HG02852 (cell line): ENCODE data around the gene MFN1.

Source experiments
- ATAC-seq: cut with Tn5 transposase; IDR thresholded peaks from one replicate; pipeline ENCODE4 v1.9.1; 2021; ENCODE audit warnings: mild to moderate bottlenecking, moderate library complexity; ENCODE audit not compliant: unreplicated experiment

MFN1 gene

DNA sequence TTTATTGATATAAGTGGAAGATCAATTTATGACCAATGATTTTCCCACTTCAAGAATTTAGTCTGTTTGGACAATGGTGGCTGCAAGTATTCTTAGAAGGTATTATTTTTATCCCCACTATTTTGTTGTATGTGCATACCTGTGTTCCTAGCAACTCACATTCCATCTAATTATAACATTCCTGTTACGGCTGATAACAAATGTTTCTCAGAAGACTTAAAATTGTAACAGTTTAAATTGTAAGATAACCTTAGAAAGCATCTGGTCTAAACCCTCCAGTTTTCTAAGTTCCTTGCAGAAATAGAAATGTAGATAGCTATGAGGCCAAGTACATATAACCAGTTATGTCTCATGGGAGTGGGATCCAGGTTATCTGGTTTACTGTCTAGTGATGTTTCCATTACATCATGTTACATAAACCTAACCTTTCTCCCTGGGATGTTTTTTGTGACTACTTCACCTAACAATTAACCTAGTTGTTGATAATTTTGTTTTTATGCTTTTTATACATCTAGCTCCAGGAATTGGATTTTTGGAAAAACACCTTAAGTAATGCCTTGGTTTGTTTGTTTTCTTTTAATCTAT is 11.1 kb upstream of the MFN1 start:
- ATAC-seq, result no peak

GRCh38 chr3:179348325-179349013 is 960 bp downstream of the MFN1 start:
- ATAC-seq, result peak; percentile 61

- no peak for ATAC-seq
Measured at GRCh38 chr3:179355996-179356395, 8.5 kb downstream of the MFN1 start.

GRCh38 chr3:179363332-179363731 is 15.8 kb downstream of the MFN1 start:
- no peak for ATAC-seq

DNA sequence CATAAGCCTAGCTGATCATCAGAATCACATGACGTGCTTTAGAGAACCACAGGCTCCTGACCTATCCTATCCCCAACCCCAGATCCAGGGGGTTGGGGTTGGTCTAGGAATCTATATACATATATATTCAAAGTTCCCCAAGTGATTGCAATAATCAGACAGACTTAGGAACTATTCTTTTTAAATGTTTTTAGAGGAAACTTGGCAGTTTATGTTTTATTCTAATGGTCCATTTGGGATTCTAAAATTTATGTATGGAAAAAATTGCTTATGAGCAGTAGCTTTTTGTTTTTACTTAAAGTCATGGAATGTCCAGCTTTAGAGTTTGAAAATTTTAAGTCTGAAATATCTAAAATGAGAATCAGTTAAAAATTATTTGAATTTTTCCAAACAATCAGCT is 22.1 kb downstream of the MFN1 start:
- no peak for ATAC-seq

- ATAC-seq, result no peak
Measured at GRCh38 chr3:179373938-179374337, 26.4 kb downstream of the MFN1 start.

DNA sequence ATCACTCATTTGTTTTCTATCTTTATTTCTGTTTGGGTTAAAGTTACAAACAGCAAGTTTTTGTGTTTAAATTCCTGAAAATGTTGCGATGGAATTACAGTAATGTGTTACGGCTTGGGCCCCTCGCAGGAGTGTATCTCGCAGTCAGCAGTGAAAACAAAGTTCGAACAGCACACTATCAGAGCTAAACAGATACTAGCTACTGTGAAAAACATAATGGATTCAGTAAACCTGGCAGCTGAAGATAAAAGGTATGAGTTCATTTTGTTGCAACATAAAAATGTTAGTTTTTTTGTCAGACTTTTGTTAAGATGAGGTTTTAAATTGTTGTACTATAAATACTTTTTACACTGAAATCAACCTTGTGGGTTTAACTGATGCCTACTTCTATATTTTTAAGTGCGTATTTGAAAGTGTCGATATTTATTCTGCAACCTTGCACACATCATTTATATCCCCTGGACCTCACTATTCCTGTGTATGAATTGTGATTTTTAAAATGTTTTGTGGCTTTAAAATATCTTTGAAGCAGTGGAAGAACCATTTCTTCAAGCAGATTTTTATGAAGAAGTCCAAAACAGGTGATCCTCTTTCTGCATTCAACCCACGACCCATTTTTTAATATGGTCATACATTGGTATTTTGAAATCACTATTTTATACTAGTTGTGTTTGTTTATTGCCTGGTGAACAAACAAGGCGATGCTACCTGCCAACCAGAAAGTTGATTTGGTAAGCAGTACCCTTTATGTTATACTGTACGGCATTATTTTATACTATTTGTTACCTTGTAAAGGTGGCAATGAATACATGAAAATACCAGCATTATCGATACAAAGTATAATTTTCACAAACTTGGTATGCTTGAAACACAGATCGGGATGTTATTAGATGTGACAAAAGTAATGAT is 27.8 kb downstream of the MFN1 start:
- no peak for ATAC-seq

DNA sequence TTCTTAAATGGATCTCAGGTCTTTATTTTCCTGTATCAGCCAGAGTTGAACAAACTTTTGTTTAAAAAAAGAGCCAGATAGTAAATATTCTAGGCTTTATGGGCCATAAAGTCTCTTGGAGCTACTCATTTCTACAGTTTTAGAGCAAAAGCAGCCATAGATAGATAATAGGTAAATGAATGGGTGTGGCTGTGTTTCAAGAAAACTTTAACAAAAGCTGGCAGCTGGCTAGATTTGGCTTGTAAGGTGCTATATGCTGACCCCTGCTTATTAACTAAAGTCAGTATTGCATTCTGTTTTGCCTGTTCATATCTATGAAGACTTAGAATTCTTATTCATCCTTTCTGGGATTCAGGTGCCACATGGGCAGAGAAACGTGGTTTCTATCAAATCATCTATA is 29.0 kb downstream of the MFN1 start:
- ATAC-seq, result no peak

- ATAC-seq, result peak; percentile 50
Measured at GRCh38 chr3:179391906-179392305, 44.4 kb downstream of the MFN1 start.

GRCh38 chr3:179398574-179399231 is 51.2 kb downstream of the MFN1 start:
- no peak for ATAC-seq

DNA sequence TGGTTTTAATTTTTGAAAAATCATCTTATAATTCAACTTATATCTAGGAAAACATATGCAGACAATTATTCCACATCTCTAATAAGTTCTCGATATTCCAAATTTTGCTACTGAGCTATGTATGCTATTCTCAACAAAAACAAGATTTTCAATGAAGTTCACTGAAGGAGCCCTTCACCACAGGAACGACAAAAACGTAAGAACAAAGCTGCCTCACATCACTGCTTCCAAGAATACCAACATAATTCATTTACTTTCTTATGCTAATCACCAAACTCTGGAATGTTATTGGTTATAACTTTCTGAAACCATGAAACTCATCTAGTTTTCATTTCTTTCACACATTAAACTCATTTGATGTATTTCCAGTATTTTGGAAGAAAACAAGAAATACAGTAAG is 54.1 kb downstream of the MFN1 start:
- ATAC-seq, result no peak

- ATAC-seq, result no peak
Measured at GRCh38 chr3:179402963-179403362, 55.5 kb downstream of the MFN1 start.

DNA sequence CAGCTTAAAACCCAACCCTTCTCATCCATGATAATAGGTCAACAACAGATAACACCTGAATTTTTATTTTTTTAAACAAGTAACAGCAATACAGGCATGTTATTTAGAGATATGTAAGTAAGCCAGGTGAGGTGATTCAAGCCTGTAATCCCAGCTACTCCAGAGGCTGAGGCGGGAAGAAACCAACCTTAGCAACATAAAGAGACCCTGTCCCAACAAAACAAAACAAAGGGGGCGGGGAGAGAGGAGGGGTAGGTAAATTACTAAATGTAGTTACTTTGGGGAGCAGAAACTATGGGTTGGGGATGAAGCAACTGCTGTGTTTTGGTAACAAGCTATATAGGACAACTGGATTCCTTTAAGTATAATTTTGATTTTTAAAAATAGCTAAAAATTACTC is 56.8 kb downstream of the MFN1 start:
- ATAC-seq, result no peak

GRCh38 chr3:179410331-179410730 is 62.8 kb downstream of the MFN1 start:
- ATAC-seq, result no peak

DNA sequence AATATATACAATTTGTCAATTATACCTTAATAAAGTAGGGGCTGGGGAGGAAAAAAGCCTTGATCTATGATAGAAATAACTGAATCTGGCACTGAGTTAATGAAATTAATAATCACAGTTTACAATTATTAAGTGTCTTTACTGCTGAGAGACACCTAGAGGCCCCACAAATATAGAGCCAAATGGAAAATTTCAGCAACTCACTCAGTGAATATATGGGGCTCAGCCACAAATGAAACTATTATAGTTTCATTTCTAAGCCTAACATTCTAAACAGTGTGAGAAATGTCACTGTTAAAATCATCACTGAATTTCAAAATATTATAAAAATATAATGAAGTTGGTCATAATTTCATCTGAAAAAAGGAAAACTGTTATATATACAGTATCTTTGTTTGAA is 63.5 kb downstream of the MFN1 start:
- ATAC-seq, result no peak

DNA sequence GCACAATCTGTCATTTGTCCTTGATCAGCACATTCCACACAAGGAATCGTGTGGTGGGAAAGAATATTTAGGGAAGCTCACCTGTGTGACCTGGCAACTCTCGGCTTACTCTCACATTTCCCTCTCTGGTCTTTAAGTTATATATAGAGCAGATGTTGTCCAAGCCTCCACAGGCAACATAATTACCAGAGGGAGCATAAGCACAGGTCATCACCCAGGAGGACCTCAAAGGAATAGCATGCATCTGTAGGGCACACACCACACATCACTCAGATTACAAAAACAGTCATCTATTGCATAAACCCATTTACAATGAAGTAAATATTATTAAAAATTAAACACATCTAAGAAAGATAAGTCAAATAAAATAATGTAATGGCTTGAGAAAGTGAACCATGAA is 67.3 kb downstream of the MFN1 start:
- no peak for ATAC-seq

DNA sequence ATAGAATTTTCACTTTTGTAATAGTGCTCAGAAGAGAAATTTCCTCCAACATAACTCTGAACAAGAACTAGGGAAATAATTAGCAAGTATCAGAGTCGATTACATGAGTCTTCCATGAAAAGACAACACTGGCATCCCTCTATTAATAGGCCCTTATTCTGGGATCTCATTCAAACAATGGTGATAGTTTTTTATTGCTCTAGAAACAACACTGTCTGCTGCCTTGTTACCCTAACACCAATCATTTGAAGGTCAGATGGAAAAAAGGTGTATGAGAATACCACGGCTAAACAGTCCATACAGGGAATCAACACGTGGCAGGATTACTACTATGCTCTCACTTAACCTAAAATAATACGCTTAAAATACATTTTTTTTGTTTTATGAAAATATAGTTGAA is 67.9 kb downstream of the MFN1 start:
- no peak for ATAC-seq

DNA sequence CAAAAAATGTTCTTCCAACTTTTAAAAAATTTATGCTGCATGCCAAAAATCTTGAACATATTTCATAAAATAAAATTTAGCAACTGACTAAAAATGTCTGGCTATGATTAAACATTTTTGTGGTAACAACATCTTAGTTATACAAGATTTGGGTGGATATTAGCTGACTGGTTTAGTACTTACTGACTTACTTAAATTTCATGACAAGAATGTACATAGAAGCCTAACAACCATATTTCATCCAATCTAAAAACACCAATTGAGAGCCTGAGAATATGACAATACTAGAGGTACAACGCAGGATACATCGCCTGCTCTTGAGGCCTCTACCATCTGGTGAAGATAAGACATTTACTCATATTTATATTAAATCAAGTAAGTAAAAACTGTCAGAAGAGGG is 69.2 kb downstream of the MFN1 start:
- no peak for ATAC-seq

DNA sequence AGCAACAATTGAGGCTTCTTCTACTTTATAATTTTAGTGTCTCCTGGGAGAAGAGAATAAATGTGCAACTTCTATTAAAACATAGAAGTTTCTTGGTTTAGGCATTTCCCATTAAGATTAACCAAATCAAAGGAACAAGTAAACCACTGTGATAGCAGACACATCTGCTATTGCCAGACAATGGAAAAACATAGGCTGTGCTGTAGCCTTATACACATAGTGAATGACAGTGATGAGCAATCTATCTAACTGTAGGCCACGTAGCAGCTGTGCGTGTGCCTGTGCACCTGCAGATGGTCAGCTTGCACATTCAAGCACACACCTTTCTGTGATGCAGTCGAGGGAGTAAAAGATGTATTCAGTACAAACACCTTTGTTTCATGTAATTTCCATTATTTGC is 71.1 kb downstream of the MFN1 start:
- ATAC-seq, result no peak

DNA sequence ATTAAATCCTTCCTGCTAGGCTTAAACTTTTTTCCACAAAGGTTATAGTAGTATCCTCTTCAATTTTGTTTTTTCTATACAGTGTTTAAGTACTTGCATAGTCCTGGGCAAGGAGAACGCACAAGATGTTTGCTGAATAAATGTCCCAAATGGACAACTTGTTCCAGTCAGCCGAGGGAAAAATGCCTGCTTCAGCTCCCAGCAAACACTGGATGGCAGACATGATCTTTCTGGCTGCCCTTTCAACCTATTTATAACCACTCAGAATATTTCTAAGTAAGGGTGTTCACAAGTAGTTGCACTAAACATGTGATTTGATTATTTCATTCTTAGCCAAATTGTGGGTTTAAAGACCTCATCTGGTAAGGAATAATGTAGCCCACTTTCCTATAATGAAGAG is 74.0 kb downstream of the MFN1 start:
- no peak for ATAC-seq

DNA sequence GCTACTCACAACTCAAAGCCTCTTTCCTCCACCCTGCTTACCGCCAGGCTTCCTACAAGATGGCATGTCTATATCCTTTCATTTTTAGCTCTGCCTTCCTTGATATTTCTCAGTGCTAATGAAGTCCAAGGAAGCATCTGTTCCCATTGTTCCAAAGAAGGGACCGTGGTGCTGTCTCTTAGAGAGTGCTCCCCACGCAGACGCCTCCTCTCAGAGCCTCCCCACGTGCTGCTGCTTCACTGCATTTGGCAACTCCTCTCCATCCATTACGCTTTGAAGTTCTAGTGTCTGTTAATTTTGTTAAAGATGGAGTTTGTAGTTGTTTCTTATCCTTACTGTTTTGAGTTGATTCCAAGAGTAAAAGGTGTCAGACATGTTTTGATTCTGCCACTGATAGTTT is 77.6 kb downstream of the MFN1 start:
- no peak for ATAC-seq
